MV-4-11 (cell line): Measurements from ENCODE around the gene GLUD1.
"Not testable (repeated sequence)": the region's sequence is repeated elsewhere in the genome, so short reads cannot be mapped to it uniquely, and the experiment has no call there.

Experiments used
- DNase-seq: peaks from one replicate; lab custom pipeline; 2025; lab: John Stamatoyannopoulos, UW

Gene GLUD1

GRCh38 chr10:87089746-87090145 is 4.9 kb downstream of the GLUD1 start:
- no peak for DNase-seq

- DNase-seq = no peak
Observed at GRCh38 chr10:87085537-87085936, 9.1 kb downstream of the GLUD1 start.

- DNase-seq = peak; percentile 58
Observed at GRCh38 chr10:87084291-87084782, 10.3 kb downstream of the GLUD1 start.

- not testable (repeated sequence) for DNase-seq
Observed at GRCh38 chr10:87083576-87084290, 10.9 kb downstream of the GLUD1 start.

- DNase-seq = not testable (repeated sequence)
Observed at GRCh38 chr10:87082219-87082618, 12.4 kb downstream of the GLUD1 start.

GRCh38 chr10:87081574-87081973 is 13.1 kb downstream of the GLUD1 start:
- not testable (repeated sequence) for DNase-seq

GRCh38 chr10:87080621-87081020 is 14.0 kb downstream of the GLUD1 start:
- not testable (repeated sequence) for DNase-seq

GRCh38 chr10:87079106-87079836 is 15.4 kb downstream of the GLUD1 start:
- no peak for DNase-seq

GRCh38 chr10:87076421-87076820 is 18.2 kb downstream of the GLUD1 start:
- DNase-seq = not testable (repeated sequence)

- DNase-seq = no peak
Observed at GRCh38 chr10:87072449-87072848, 22.2 kb downstream of the GLUD1 start.

GRCh38 chr10:87068281-87068680 is 26.4 kb downstream of the GLUD1 start:
- DNase-seq = no peak

GRCh38 chr10:87066865-87067264 is 27.8 kb downstream of the GLUD1 start:
- DNase-seq = no peak

GRCh38 chr10:87066178-87066577 is 28.5 kb downstream of the GLUD1 start:
- no peak for DNase-seq

- no peak for DNase-seq
Observed at GRCh38 chr10:87064651-87065050, 30.0 kb downstream of the GLUD1 start.

GRCh38 chr10:87060280-87060928 is 34.2 kb downstream of the GLUD1 start:
- DNase-seq = no peak

GRCh38 chr10:87059401-87059800 is 35.2 kb downstream of the GLUD1 start:
- no peak for DNase-seq

- no peak for DNase-seq
Observed at GRCh38 chr10:87058171-87058570, 36.5 kb downstream of the GLUD1 start.

- DNase-seq = peak; percentile 98
Observed at GRCh38 chr10:87054373-87055295, 40.0 kb downstream of the GLUD1 start.

GRCh38 chr10:87053577-87054181 is 41.0 kb downstream of the GLUD1 start:
- DNase-seq = no peak

GRCh38 chr10:87053111-87053510 is 41.5 kb downstream of the GLUD1 start:
- DNase-seq = no peak

GRCh38 chr10:87045434-87045938 is 49.2 kb downstream of the GLUD1 start:
- DNase-seq = no peak
